Neuronal stem cell (in vitro differentiated cells): Measurements from ENCODE around the gene MKRN3.

Source experiments
- DNase-seq: peaks from one replicate; pipeline ENCODE4 v3.0.0-alpha.2; 2013; ENCODE audit warnings: low spot score
- H2AFZ ChIP-seq: one replicate; pipeline ENCODE4 v1.6.1; 2013; ENCODE audit warnings: mild to moderate bottlenecking, low read length, inconsistent platforms
- H2AK5ac ChIP-seq: 2 replicates; pipeline ENCODE4 v1.6.1; 2013; ENCODE audit warnings: low read depth, mild to moderate bottlenecking, inconsistent platforms, low read length, moderate library complexity, mixed read lengths
- H2BK120ac ChIP-seq: 2 replicates; pipeline ENCODE4 v1.6.1; 2013; ENCODE audit warnings: low read depth, mild to moderate bottlenecking, inconsistent platforms, low read length, moderate library complexity, mixed read lengths
- H2BK12ac ChIP-seq: one replicate; pipeline ENCODE4 v1.6.1; 2013; ENCODE audit warnings: low read length, inconsistent platforms
- H2BK15ac ChIP-seq: 2 replicates; pipeline ENCODE4 v1.6.1; 2013; ENCODE audit warnings: mild to moderate bottlenecking, low read length, inconsistent platforms, mixed read lengths
- H2BK5ac ChIP-seq: one replicate; pipeline ENCODE4 v1.6.1; 2013; ENCODE audit warnings: inconsistent platforms, mild to moderate bottlenecking, low read length, moderate library complexity
- H3K14ac ChIP-seq: one replicate; pipeline ENCODE4 v1.6.1; 2013; ENCODE audit warnings: low read length, inconsistent platforms
- H3K18ac ChIP-seq: 2 replicates; pipeline ENCODE4 v1.6.1; 2013; ENCODE audit warnings: low read length, inconsistent platforms
- H3K23ac ChIP-seq: 2 replicates; pipeline ENCODE4 v1.6.1; 2013; ENCODE audit warnings: low read depth, mild to moderate bottlenecking, mixed read lengths, low read length, inconsistent platforms; ENCODE audit not compliant: poor library complexity
- H3K27ac ChIP-seq: replicated peaks from 3 replicates; pipeline ENCODE4 v1.5.1; 2013; ENCODE audit warnings: low read length, inconsistent platforms
- H3K27me3 ChIP-seq, 3 experiments: 2 replicates each; pipeline ENCODE4 v1.6.1; 2013; ENCODE audit warnings: low read length in 3 of 3, mild to moderate bottlenecking in 2 of 3, inconsistent platforms in 1 of 3, low read depth in 1 of 3, mixed read lengths in 1 of 3, moderate library complexity in 1 of 3; ENCODE audit not compliant: control insufficient read depth in 3 of 3, insufficient read depth in 3 of 3
- H3K36me3 ChIP-seq, 2 donors: replicated peaks in 1 of 2; 2 replicates each; pipeline ENCODE4 v1.6.1; 2013; ENCODE audit warnings: low read length in 2 of 2; ENCODE audit not compliant: control insufficient read depth in 2 of 2, insufficient read depth in 2 of 2
- H3K4ac ChIP-seq: 2 replicates; pipeline ENCODE4 v1.6.1; 2013; ENCODE audit warnings: inconsistent platforms, mild to moderate bottlenecking, low read length, moderate library complexity
- H3K4me1 ChIP-seq, 2 donors: 1 replicate in 1 of 2; 2 replicates in 1 of 2; pipeline ENCODE4 v1.6.1; 2013; ENCODE audit warnings: low read length in 2 of 2, low read depth in 1 of 2; ENCODE audit not compliant: control insufficient read depth in 2 of 2, insufficient read depth in 1 of 2
- H3K4me2 ChIP-seq: one replicate; pipeline ENCODE4 v1.6.1; 2013; ENCODE audit warnings: mild to moderate bottlenecking, low read length, inconsistent platforms; ENCODE audit not compliant: insufficient read depth, poor library complexity, severe bottlenecking
- H3K4me3 ChIP-seq, 2 donors: 2 replicates each; pipeline ENCODE4 v1.5.1; 2013; ENCODE audit warnings: low read length in 2 of 2, mild to moderate bottlenecking in 2 of 2, inconsistent platforms in 1 of 2, moderate library complexity in 1 of 2
- H3K79me1 ChIP-seq: one replicate; pipeline ENCODE4 v1.6.1; 2013; ENCODE audit warnings: low read depth, mild to moderate bottlenecking, inconsistent platforms, low read length, moderate library complexity
- H3K9ac ChIP-seq: one replicate; pipeline ENCODE4 v1.6.1; 2013; ENCODE audit warnings: mild to moderate bottlenecking, low read depth, low read length, inconsistent platforms; ENCODE audit not compliant: poor library complexity
- H3K9me3 ChIP-seq, 2 donors: replicated peaks in 1 of 2; 2 replicates each; pipeline versions ENCODE3 to v1.6.1; 2013; ENCODE audit warnings: low read length in 2 of 2, mild to moderate bottlenecking in 2 of 2, inconsistent platforms in 1 of 2, low read depth in 1 of 2, mixed read lengths in 1 of 2, moderate library complexity in 1 of 2; ENCODE audit not compliant: control insufficient read depth in 2 of 2, insufficient read depth in 1 of 2
- H4K8ac ChIP-seq: one replicate; pipeline ENCODE4 v1.6.1; 2013; ENCODE audit warnings: low read depth, mild to moderate bottlenecking, inconsistent platforms, low read length, moderate library complexity
- H4K91ac ChIP-seq: one replicate; pipeline ENCODE4 v1.6.1; 2013; ENCODE audit warnings: low read length, low read depth, mild to moderate bottlenecking, inconsistent platforms; ENCODE audit not compliant: poor library complexity
- WGBS, 2 donors: extraction: QIAGEN DNeasy Blood & Tissue Kit; methylation state at CpG; one replicate each; pipeline ENCODE4 v1.1.7; 2013; ENCODE audit warnings: missing lambda C conversion rate in 2 of 2, mixed read lengths in 1 of 2; ENCODE audit not compliant: insufficient read length in 2 of 2, insufficient replicate concordance in 1 of 2; ENCODE audit errors: extremely low coverage in 2 of 2; 5-methylcytosine and 5-hydroxymethylcytosine counted together

MKRN3 gene

DNA sequence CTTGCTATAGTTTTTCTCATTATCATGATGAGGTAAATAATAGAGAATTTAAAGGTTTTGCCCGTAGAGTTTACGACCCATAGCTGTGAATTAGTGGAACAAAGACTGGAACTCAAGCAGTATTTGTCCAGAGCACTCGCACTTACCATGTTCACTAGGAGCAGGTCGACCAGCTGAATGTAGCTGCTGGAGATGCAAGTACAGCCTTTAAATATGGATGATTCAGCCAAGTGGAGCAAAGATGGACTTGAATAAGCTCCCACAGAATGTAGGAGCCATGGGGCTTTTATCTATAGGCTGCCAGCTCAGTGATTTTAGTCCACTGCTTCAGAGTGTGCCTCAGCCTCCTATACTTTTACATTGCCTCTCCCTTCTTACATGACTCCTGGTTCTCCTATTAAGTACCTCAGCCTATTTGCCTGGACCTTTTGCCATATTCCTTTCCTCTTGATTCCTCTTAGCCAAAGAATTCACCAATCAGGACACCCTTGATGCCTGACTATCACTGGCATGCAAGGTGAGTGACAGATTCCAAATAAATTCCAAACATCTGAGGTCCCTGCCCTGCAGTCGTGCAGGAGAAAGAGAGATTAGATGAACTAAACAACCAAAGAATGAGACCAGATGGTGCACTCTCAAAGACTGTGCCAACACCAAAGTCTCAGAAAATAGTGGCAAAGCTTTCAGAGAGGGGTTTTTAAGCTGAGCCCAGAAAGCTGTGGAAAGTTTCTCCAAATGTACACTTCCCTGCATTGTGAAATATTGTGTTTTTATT is 3.9 kb downstream of the MKRN3 start:
- Histone ChIP-seq H2AK5ac (no peak overlapping the region), H2AFZ (peak overlapping the region; percentile 25), H2BK5ac (no peak overlapping the region), H3K14ac (no peak overlapping the region), H3K36me3 (peaks cover 0 to 10% of the 10 kb centered on the region in 2 donors), H2BK12ac (no peak overlapping the region), H3K18ac (no peak overlapping the region), H3K79me1 (no peaks in the 10 kb centered on the region), H3K27ac (peak overlapping the region; percentile 38), H2BK120ac (no peak overlapping the region), H4K8ac (no peak overlapping the region), H4K91ac (no peak overlapping the region), H3K27me3 (no peaks in the 10 kb centered on the region), H2BK15ac (no peak overlapping the region), H3K4me1 (peaks cover 9 to 22% of the 10 kb centered on the region in 2 donors), H3K4me3 (peak overlapping the region in 1 of 2 donors; percentile 21), H3K23ac (no peak overlapping the region), H3K9ac (no peak overlapping the region), H3K4me2 (no peak overlapping the region), H3K9me3 (peaks cover 8 to 17% of the 10 kb centered on the region in 2 donors), H3K4ac (no peak overlapping the region)
- WGBS, 2 donors: no CpG with 5 or more reads among the region's 5 CpGs
- no peak for DNase-seq

DNA sequence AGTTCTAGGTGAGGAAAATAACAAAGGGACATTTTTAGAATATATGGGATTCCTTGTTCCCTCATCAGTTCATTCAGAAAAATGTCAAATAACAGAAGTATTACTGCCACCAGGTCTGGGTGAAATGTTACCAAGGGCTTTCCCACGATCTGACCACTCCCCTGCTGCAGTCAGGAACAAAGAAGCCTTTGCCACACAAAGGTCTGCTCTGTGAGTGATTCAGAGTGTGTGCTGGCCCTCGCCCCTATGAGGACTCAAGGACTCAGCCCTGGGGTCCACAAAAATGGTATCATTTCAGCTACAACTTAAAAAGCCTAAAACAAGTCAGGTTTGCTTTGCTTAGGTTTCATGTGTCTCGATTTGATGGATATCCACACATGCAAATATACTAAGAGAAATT is 5.0 kb downstream of the MKRN3 start:
- DNase-seq: peak; percentile 30
- no peak overlapping the region for H4K91ac ChIP-seq
- no peak overlapping the region for H3K4me2 ChIP-seq
- no peak overlapping the region for H2BK5ac ChIP-seq
- no peak overlapping the region for H3K4ac ChIP-seq
- H3K9me3 ChIP-seq: peaks cover 8 to 24% of the 10 kb centered on the region in 2 donors
- H3K9ac ChIP-seq: no peak overlapping the region
- H3K4me1 ChIP-seq: peaks cover 9 to 22% of the 10 kb centered on the region in 2 donors
- peak overlapping the region; percentile 53 for H2AFZ ChIP-seq
- no peak overlapping the region for H2AK5ac ChIP-seq
- H3K27ac ChIP-seq: peak overlapping the region; percentile 85
- H3K27me3 ChIP-seq: no peaks in the 10 kb centered on the region
- no peak overlapping the region for H2BK12ac ChIP-seq
- H2BK15ac ChIP-seq: no peak overlapping the region
- H4K8ac ChIP-seq: no peak overlapping the region
- no peak overlapping the region for H3K23ac ChIP-seq
- no peak overlapping the region for H3K14ac ChIP-seq
- H3K4me3 ChIP-seq: no peak overlapping the region
- H3K36me3 ChIP-seq: peaks cover 0 to 10% of the 10 kb centered on the region in 2 donors
- peaks cover 2% of the 10 kb centered on the region for H3K79me1 ChIP-seq
- H2BK120ac ChIP-seq: no peak overlapping the region
- WGBS, 2 donors: no CpG with 5 or more reads among the region's 3 CpGs
- H3K18ac ChIP-seq: no peak overlapping the region

- DNase-seq: no peak
These were observed 7.4 kb downstream of the MKRN3 start for GRCh38 chr15:23572844-23573243.

DNA sequence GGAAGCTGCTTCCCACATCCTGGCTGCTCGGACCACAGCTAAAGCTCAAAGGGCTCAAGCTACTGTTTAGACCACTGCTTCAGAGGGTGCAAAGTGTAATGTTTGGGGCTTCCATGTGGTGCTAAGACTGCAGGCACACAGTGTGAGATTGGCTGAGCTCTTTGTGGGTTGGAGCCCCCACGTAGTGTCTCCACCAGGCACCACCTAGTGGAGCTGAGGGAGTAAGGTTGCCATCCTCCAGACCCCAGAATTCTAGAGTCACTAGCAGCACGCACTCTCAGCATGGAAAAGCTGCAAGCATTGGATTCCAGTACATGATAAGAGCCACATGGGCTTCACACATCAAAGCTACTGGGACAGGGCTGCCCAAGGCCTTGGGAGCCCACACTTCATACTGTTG is 9.3 kb downstream of the MKRN3 start:
- H4K8ac ChIP-seq: no peak overlapping the region
- no peak overlapping the region for H4K91ac ChIP-seq
- no peaks in the 10 kb centered on the region for H3K27me3 ChIP-seq
- no peak overlapping the region for H2AFZ ChIP-seq
- no peak overlapping the region for H2BK15ac ChIP-seq
- no peaks in the 10 kb centered on the region for H3K36me3 ChIP-seq
- no peak overlapping the region for H3K14ac ChIP-seq
- DNase-seq: no peak
- peaks cover 3 to 7% of the 10 kb centered on the region in 2 donors for H3K4me1 ChIP-seq
- no peak overlapping the region for H3K4ac ChIP-seq
- peaks cover 0 to 14% of the 10 kb centered on the region in 2 donors for H3K9me3 ChIP-seq
- H2BK5ac ChIP-seq: no peak overlapping the region
- no peak overlapping the region for H3K4me3 ChIP-seq
- H3K18ac ChIP-seq: peak overlapping the region; percentile 45
- no peak overlapping the region for H2BK12ac ChIP-seq
- peaks cover 2% of the 10 kb centered on the region for H3K79me1 ChIP-seq
- H3K4me2 ChIP-seq: no peak overlapping the region
- no peak overlapping the region for H2AK5ac ChIP-seq
- H2BK120ac ChIP-seq: no peak overlapping the region
- H3K27ac ChIP-seq: no peak overlapping the region
- H3K23ac ChIP-seq: no peak overlapping the region
- H3K9ac ChIP-seq: no peak overlapping the region
- WGBS, 2 donors: no CpG with 5 or more reads among the region's 3 CpGs

More at GRCh38 chr15:23572844-23573243, 7.4 kb downstream of the MKRN3 start:
- H3K36me3 ChIP-seq: no peaks in the 10 kb centered on the region
- no peak overlapping the region for H3K23ac ChIP-seq
- H4K91ac ChIP-seq: no peak overlapping the region
- no peak overlapping the region for H2BK12ac ChIP-seq
- no peak overlapping the region for H3K9ac ChIP-seq
- no peak overlapping the region for H2AK5ac ChIP-seq
- H2AFZ ChIP-seq: no peak overlapping the region
- no peak overlapping the region for H3K4me3 ChIP-seq
- no peak overlapping the region for H2BK120ac ChIP-seq
- H3K4me2 ChIP-seq: no peak overlapping the region
- H3K4me1 ChIP-seq: peaks cover 5 to 10% of the 10 kb centered on the region in 2 donors
- no peak overlapping the region for H3K14ac ChIP-seq
- no peak overlapping the region for H2BK15ac ChIP-seq
- no peak overlapping the region for H3K27ac ChIP-seq
- no peak overlapping the region for H3K18ac ChIP-seq
- H4K8ac ChIP-seq: no peak overlapping the region
- H3K79me1 ChIP-seq: peaks cover 2% of the 10 kb centered on the region
- H3K4ac ChIP-seq: no peak overlapping the region
- H3K9me3 ChIP-seq: peaks cover 0 to 11% of the 10 kb centered on the region in 2 donors
- WGBS, 2 donors: no CpG with 5 or more reads among the region's 4 CpGs
- no peak overlapping the region for H2BK5ac ChIP-seq
- H3K27me3 ChIP-seq: no peaks in the 10 kb centered on the region
